CD14-positive monocyte (primary cell): Measurements from ENCODE around the gene SCN8A. TPM values are rescaled to one million over a fixed set of nuclear protein-coding genes. Genes with fewer than 3 reads are reported as not detected.

Experiments
- DNase-seq, 3 donors: peaks; one replicate each; pipeline ENCODE4 v3.0.0-alpha.2; 2011 to 2022
- H2AFZ ChIP-seq: 2 replicates; pipeline ENCODE4 v1.6.0; 2012; ENCODE audit warnings: mild to moderate bottlenecking, low read depth, low read length, inconsistent platforms; ENCODE audit not compliant: insufficient read depth, poor library complexity, severe bottlenecking
- H3K27ac ChIP-seq, 2 donors: 1 replicate in 1 of 2; 2 replicates in 1 of 2; pipeline ENCODE4 v1.5.1; 2012 to 2013; ENCODE audit warnings: low read length in 2 of 2, control low read depth in 1 of 2, inconsistent platforms in 1 of 2, low read depth in 1 of 2, mild to moderate bottlenecking in 1 of 2
- H3K27me3 ChIP-seq, 2 donors: one replicate each; pipeline versions ENCODE4 v1.6.0 to v1.6.1; 2011 to 2013; ENCODE audit warnings: low read length in 2 of 2; ENCODE audit not compliant: control insufficient read depth in 2 of 2, insufficient read depth in 2 of 2
- H3K36me3 ChIP-seq, 2 donors: replicated peaks in 1 of 2; 1 replicate in 1 of 2; 2 replicates in 1 of 2; pipeline versions ENCODE4 v1.5.1 to v1.6.1; 2012 to 2013; ENCODE audit warnings: low read length in 2 of 2, control low read depth in 1 of 2, inconsistent platforms in 1 of 2, mild to moderate bottlenecking in 1 of 2; ENCODE audit not compliant: insufficient read depth in 2 of 2, control insufficient read depth in 1 of 2
- H3K4me1 ChIP-seq, 2 donors: 1 replicate in 1 of 2; 2 replicates in 1 of 2; pipeline versions ENCODE4 v1.5.1 to v1.6.1; 2012 to 2013; ENCODE audit warnings: low read length in 2 of 2, control low read depth in 1 of 2, inconsistent platforms in 1 of 2, mild to moderate bottlenecking in 1 of 2, moderate library complexity in 1 of 2; ENCODE audit not compliant: insufficient read depth in 2 of 2, control insufficient read depth in 1 of 2
- H3K4me2 ChIP-seq: replicated peaks from 2 replicates; pipeline ENCODE3; 2012; ENCODE audit warnings: low read length, moderate library complexity, mild to moderate bottlenecking; ENCODE audit not compliant: poor library complexity, severe bottlenecking; ENCODE audit errors: extremely low read depth
- H3K4me3 ChIP-seq, 3 experiments: fragments of 200-600 bp in 1 of 3; sonication (generic) in 1 of 3; replicated peaks in 1 of 3; 1 replicate in 2 of 3; 2 replicates in 1 of 3; pipeline ENCODE4 v1.5.1; 2011 to 2013; ENCODE audit warnings: low read length in 3 of 3, mild to moderate bottlenecking in 3 of 3, control low read depth in 2 of 3, low read depth in 2 of 3, inconsistent platforms in 1 of 3, moderate library complexity in 1 of 3
- H3K79me2 ChIP-seq: 2 replicates; pipeline ENCODE4 v1.6.0; 2012; ENCODE audit warnings: mild to moderate bottlenecking, control low read depth, inconsistent platforms, low read length, moderate library complexity; ENCODE audit not compliant: insufficient read depth
- H3K9ac ChIP-seq: 2 replicates; pipeline ENCODE4 v1.6.0; 2017; ENCODE audit warnings: low read length, mild to moderate bottlenecking; ENCODE audit not compliant: insufficient read depth, poor library complexity, severe bottlenecking
- H3K9me3 ChIP-seq, 2 donors: replicated peaks in 1 of 2; 1 replicate in 1 of 2; 2 replicates in 1 of 2; pipeline versions ENCODE4 v1.5.1 to v1.6.1; 2012 to 2013; ENCODE audit warnings: low read length in 2 of 2, control low read depth in 1 of 2; ENCODE audit not compliant: control insufficient read depth in 1 of 2, insufficient read depth in 1 of 2
- H4K20me1 ChIP-seq: 2 replicates; pipeline ENCODE4 v1.6.0; 2012; ENCODE audit warnings: mild to moderate bottlenecking, low read length, control low read depth, moderate library complexity; ENCODE audit not compliant: insufficient read depth
- H3K27ac Mint-ChIP-seq, 7 donors: one replicate each; pipeline ENCODE4 v1.8.0; 2020; ENCODE audit warnings: mild to moderate bottlenecking in 7 of 7, mixed read lengths in 7 of 7, moderate library complexity in 6 of 7, inconsistent platforms in 2 of 7
- H3K27me3 Mint-ChIP-seq, 3 donors: one replicate each; pipeline ENCODE4 v1.8.0; 2021 to 2022; ENCODE audit warnings: low read depth in 3 of 3, mild to moderate bottlenecking in 3 of 3, mixed read lengths in 3 of 3, moderate library complexity in 3 of 3, inconsistent platforms in 1 of 3
- H3K36me3 Mint-ChIP-seq, 2 donors: one replicate each; pipeline ENCODE4 v1.8.0; 2020; ENCODE audit warnings: mixed read lengths in 2 of 2, inconsistent platforms in 1 of 2, mild to moderate bottlenecking in 1 of 2
- H3K4me1 Mint-ChIP-seq: one replicate; pipeline ENCODE4 v1.8.0; 2020; ENCODE audit warnings: mild to moderate bottlenecking, mixed read lengths
- H3K4me3 Mint-ChIP-seq, 2 donors: one replicate each; pipeline ENCODE4 v1.8.0; 2020; ENCODE audit warnings: mild to moderate bottlenecking in 2 of 2, mixed read lengths in 2 of 2, moderate library complexity in 1 of 2
- H3K9me3 Mint-ChIP-seq, 7 donors: one replicate each; pipeline ENCODE4 v1.8.0; 2020 to 2022; ENCODE audit warnings: mixed read lengths in 7 of 7, mild to moderate bottlenecking in 6 of 7, moderate library complexity in 6 of 7, inconsistent platforms in 2 of 7
- WGBS: methylation state at CpG from one replicate; pipeline ENCODE4 v1.1.5; 2013; ENCODE audit warnings: missing lambda C conversion rate; ENCODE audit not compliant: insufficient coverage; 5-methylcytosine and 5-hydroxymethylcytosine counted together
- intact Hi-C, 2 donors: fragments of 100-400 bp; cut with micrococcal nuclease; formaldehyde crosslinking; loops; one replicate each; pipeline versions ENCODE4 v1.15.0 to v1.15.1; 2023
- polyA plus RNA-seq, 3 donors: library from polyadenylated mRNA; depleted of rRNA in 1 of 3; unstranded in 2 of 3; stranded (reverse) in 1 of 3; fragments of 300-500 nt in 2 of 3; fragments of >200 nt in 1 of 3; fragmentation: Illumina TruSeq in 2 of 3; gene quantifications; 1 replicate in 2 of 3; 2 replicates in 1 of 3; pipeline ENCODE4 v1.2.3, GENCODE V29; 2012 to 2021
- TF ChIP-seq, protein P1 (sequence below): fragments of 200-600 bp; IDR thresholded peaks from one replicate; pipeline ENCODE4 v1.8.0; 2022; ENCODE audit warnings: antibody characterized with exemption, mild to moderate bottlenecking

Gene SCN8A
- polyA plus RNA-seq, 3 donors = 0.03 TPM; not detected in 2

DNA sequence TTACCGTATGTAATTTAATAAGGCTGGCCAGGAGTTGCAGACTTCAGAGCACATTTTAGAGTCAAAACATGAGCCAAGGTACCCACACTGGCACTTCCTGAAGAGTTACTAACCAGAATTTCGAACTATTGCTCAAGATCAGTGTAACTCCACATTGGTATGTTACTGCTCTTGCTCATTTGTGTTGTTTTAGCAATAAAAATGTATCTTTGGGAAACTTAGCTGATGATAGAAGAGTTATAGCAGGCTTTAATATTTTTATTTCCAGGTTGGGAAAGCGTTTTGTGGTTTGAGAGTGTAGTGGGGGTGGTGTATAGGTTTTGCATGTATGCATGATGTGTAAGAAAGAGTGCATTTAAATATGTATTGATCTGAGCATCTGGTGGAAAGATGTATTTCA lies 96.6 kb downstream of the SCN8A start:
- no peak overlapping the region for H3K4me2 ChIP-seq
- peaks cover 0 to 2% (median 0%) of the 10 kb centered on the region in 3 donors for H3K27me3 Mint-ChIP-seq
- H3K9me3 ChIP-seq = no peaks in the 10 kb centered on the region
- no peak overlapping the region for H3K27ac ChIP-seq
- intact Hi-C loops = no loop called here
- H3K4me1 Mint-ChIP-seq = peaks cover 38% of the 10 kb centered on the region
- H3K4me3 ChIP-seq = no peak overlapping the region
- H3K9me3 Mint-ChIP-seq = no peaks in the 10 kb centered on the region
- 77% methylated on average over 1 of the region's 3 CpGs for WGBS
- no peak overlapping the region for H3K9ac ChIP-seq
- H3K4me3 Mint-ChIP-seq = no peak overlapping the region
- peaks cover 12 to 14% of the 10 kb centered on the region in 2 donors for H3K4me1 ChIP-seq
- no peaks in the 10 kb centered on the region for H3K36me3 ChIP-seq
- no peaks in the 10 kb centered on the region for H3K79me2 ChIP-seq
- H2AFZ ChIP-seq = no peak overlapping the region
- H3K27ac Mint-ChIP-seq = no peak overlapping the region
- DNase-seq = no peak
- TF ChIP-seq, protein P1, sequence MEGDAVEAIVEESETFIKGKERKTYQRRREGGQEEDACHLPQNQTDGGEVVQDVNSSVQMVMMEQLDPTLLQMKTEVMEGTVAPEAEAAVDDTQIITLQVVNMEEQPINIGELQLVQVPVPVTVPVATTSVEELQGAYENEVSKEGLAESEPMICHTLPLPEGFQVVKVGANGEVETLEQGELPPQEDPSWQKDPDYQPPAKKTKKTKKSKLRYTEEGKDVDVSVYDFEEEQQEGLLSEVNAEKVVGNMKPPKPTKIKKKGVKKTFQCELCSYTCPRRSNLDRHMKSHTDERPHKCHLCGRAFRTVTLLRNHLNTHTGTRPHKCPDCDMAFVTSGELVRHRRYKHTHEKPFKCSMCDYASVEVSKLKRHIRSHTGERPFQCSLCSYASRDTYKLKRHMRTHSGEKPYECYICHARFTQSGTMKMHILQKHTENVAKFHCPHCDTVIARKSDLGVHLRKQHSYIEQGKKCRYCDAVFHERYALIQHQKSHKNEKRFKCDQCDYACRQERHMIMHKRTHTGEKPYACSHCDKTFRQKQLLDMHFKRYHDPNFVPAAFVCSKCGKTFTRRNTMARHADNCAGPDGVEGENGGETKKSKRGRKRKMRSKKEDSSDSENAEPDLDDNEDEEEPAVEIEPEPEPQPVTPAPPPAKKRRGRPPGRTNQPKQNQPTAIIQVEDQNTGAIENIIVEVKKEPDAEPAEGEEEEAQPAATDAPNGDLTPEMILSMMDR = no peak
- H3K36me3 Mint-ChIP-seq = no peaks in the 10 kb centered on the region
- H3K27me3 ChIP-seq = no peaks in the 10 kb centered on the region
- no peaks in the 10 kb centered on the region for H4K20me1 ChIP-seq

DNA sequence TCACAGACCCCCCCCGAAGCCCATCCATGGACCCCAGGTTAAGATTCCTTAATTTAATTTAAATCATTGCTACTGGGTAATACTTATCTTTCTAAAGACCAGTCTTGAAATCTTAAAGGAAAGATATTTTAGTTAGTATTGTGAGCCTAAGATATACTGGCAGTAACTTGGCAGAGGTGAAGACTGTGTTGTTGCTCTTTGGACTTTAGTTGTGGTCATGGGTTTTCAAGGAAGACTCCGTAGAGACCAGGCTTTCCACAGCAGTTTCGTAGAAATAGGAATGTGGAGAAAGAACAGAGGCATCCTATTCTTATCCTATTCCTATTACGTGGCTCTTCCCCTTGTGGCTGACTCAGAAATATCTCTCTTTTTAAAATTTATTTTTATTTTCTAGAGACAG lies 99.0 kb downstream of the SCN8A start:
- H3K27me3 Mint-ChIP-seq = peaks cover 0 to 2% (median 0%) of the 10 kb centered on the region in 3 donors
- Histone ChIP-seq H3K9me3 (no peaks in the 10 kb centered on the region), H3K27me3 (no peaks in the 10 kb centered on the region), H3K4me1 (peaks cover 12 to 14% of the 10 kb centered on the region in 2 donors), H3K36me3 (no peaks in the 10 kb centered on the region), H3K9ac (no peak overlapping the region), H3K4me2 (no peak overlapping the region), H3K79me2 (no peaks in the 10 kb centered on the region), H3K27ac (no peak overlapping the region), H4K20me1 (no peaks in the 10 kb centered on the region), H3K4me3 (no peak overlapping the region), H2AFZ (no peak overlapping the region)
- peaks cover 32% of the 10 kb centered on the region for H3K4me1 Mint-ChIP-seq
- H3K36me3 Mint-ChIP-seq = no peaks in the 10 kb centered on the region
- WGBS = no CpG with 5 or more reads among the region's 4 CpGs
- no peak overlapping the region for H3K27ac Mint-ChIP-seq
- TF ChIP-seq, protein P1 = no peak
- intact Hi-C loops = no loop called here
- H3K9me3 Mint-ChIP-seq = no peaks in the 10 kb centered on the region
- no peak for DNase-seq
- H3K4me3 Mint-ChIP-seq = no peak overlapping the region
